SK-N-SH (cell line): ENCODE measurements around the gene S100B.

Experiments
- CHD2 ChIP-seq: fragments of 150-350 bp; IDR thresholded peaks from 2 replicates; pipeline ENCODE4 v1.6.1; 2018; ENCODE audit warnings: low read length; ENCODE audit not compliant: partially characterized antibody
- CTCF ChIP-seq: fragments of 200-600 bp; sonication (generic); IDR thresholded peaks from 2 replicates; pipeline ENCODE4 v1.6.1; 2017; ENCODE audit warnings: antibody characterized with exemption, mild to moderate bottlenecking, moderate library complexity
- EZH2phosphoT487 ChIP-seq: fragments of 200-600 bp; sonication (generic); IDR thresholded peaks from 2 replicates; pipeline ENCODE4 v1.6.1; 2017; ENCODE audit warnings: low read depth, mixed run types, mild to moderate bottlenecking, antibody characterized with exemption, moderate library complexity, borderline replicate concordance
- FOXM1 ChIP-seq: IDR thresholded peaks from 2 replicates; pipeline ENCODE4 v1.4.0; 2012; ENCODE audit warnings: low read depth, mild to moderate bottlenecking
- GABPA ChIP-seq: IDR thresholded peaks from 2 replicates; pipeline ENCODE4 v1.4.0; 2012; ENCODE audit warnings: low read depth, mild to moderate bottlenecking
- IRF3 ChIP-seq: fragments of 150-350 bp; IDR thresholded peaks from 2 replicates; pipeline ENCODE4 v1.6.1; 2016; ENCODE audit warnings: mild to moderate bottlenecking, low read depth, low read length
- MAX ChIP-seq: IDR thresholded peaks from 2 replicates; pipeline ENCODE4 v1.4.0; 2012; ENCODE audit warnings: low read depth
- PBX3 ChIP-seq: IDR thresholded peaks from 2 replicates; pipeline ENCODE4; 2012
- POLR2AphosphoS5 ChIP-seq: IDR thresholded peaks from 2 replicates; pipeline ENCODE4 v1.6.1; 2012; ENCODE audit warnings: low read depth, low read length
- RAD21 ChIP-seq: IDR thresholded peaks from 2 replicates; pipeline ENCODE4 v1.6.1; 2012; ENCODE audit warnings: mild to moderate bottlenecking, low read length
- RFX5 ChIP-seq: IDR thresholded peaks from 2 replicates; pipeline ENCODE4 v1.6.1; 2012; ENCODE audit warnings: mild to moderate bottlenecking, improper control_type of control experiment, low read length
- SMC3 ChIP-seq: IDR thresholded peaks from 2 replicates; pipeline ENCODE4 v1.6.1; 2012; ENCODE audit warnings: low read depth, low read length, improper control_type of control experiment
- YY1 ChIP-seq: IDR thresholded peaks from 2 replicates; pipeline ENCODE4 v1.4.0; 2012; ENCODE audit warnings: low read depth, mild to moderate bottlenecking
- ZBTB33 ChIP-seq: IDR thresholded peaks from 2 replicates; pipeline ENCODE4 v1.4.0; 2012; ENCODE audit warnings: low read depth, borderline replicate concordance

- TF ChIP-seq RFX5 (no peak), CTCF (no peak), RAD21 (no peak), IRF3 (no peak), POLR2AphosphoS5 (no peak), CHD2 (no peak), YY1 (no peak), ZBTB33 (no peak), PBX3 (no peak), GABPA (no peak), FOXM1 (no peak), EZH2phosphoT487 (no peak), SMC3 (no peak), MAX (no peak)
Observed at GRCh38 chr21:46619846-46620245, 15.0 kb upstream of the S100B start.
